HG03378 (cell line): ENCODE results near the gene VBP1.
"Not testable (repeated sequence)": the region's sequence is repeated elsewhere in the genome, so short reads cannot be mapped to it uniquely, and the experiment has no call there.

ENCODE experiments used
- ATAC-seq: cut with Tn5 transposase; IDR thresholded peaks from one replicate; pipeline ENCODE4 v1.9.1; 2021; ENCODE audit warnings: mild to moderate bottlenecking, moderate library complexity; ENCODE audit not compliant: unreplicated experiment

Gene VBP1

DNA sequence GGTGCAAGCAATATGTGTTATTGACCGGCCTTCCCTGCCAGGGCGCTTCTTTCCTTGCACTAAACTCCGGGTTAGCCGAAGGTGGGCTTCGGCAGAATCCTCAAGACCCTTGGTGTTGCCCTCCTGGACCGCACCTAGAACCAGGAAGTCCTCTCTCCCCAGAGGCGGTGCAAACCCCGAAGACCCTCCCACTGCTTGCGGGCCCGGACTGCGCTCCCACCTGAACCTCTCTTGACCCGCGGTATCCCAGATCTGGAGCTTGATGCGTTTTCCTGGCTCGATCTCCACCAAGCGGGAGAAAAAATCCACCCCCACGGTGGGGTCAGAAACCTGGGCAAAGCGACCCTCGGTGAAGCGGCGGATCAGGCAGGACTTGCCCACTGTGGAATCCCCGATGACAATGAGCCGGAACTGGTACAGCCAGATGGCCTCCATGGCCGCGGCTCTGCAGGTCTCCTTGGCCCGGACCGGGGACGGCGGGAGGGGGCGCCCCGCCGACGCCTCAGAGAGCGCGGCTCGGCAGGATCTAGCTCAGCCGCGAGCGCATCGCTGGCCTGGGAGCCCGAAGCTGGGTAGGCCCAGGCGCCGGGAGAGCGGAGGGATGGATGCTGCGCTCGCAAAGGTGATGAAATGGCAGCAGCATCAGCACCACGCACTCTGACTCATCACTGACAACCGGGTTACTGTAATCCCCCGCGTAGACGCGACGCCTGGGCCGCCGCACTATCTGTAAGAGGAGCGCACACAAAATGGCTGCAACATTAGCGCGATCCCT is 47.8 kb downstream of the VBP1 start, which contains the start of gene RAB39B:
RAB39B (minus strand) TSS at position 638 of the 775 bp plus-strand sequence; CDS start at position 435, 203 bp downstream.
- ATAC-seq: peak; percentile 80

DNA sequence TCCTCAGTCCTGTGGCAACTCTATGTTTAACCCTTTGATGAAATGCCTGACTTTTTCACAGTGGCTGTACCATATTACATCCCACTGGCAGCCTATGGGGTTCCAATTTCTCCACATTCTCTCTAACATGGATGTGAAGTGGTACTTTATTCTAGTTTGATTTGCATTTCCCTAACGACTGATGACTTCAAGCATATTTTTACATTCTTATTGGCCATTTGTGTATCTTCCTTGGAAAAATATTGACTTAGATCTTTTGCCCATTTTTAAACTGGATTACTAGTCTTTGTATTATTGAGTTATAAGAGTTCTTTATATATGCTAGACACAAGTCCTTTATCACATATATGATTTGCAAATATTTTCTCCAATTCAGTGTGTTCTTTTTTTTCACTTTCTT is 50.2 kb downstream of the VBP1 start:
- ATAC-seq: no peak

GRCh38 chrX:155267995-155268394 is 51.7 kb downstream of the VBP1 start:
- ATAC-seq: not testable (repeated sequence)

GRCh38 chrX:155270969-155271368 is 54.7 kb downstream of the VBP1 start:
- ATAC-seq: no peak

DNA sequence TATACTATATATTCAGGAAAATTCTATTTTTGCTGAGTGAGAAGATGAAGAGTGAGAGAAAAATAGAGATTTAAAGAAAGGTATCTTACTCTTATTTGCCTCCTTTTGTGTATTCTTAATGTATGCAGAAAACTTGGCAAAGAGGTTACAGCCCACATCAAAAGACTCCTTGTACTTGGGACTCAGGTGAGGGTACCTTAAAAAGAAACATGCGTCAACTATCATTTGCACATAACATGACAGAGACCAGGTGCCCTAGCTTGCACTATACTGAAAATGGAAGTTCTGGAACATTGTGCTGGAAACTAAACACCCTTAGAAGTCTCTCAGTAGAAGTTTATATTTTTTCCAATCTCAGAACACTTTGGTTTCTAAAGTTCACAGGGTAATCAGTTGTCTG is 63.6 kb downstream of the VBP1 start:
- ATAC-seq: no peak
